ENCODE measurements around the gene CHDH. TPM values are rescaled to one million over a fixed set of nuclear protein-coding genes. Genes with fewer than 3 reads are reported as not detected.

Gene CHDH
- polyA plus RNA-seq, 3 donors: 0.22 to 5.4 (median 0.92) TPM

DNA sequence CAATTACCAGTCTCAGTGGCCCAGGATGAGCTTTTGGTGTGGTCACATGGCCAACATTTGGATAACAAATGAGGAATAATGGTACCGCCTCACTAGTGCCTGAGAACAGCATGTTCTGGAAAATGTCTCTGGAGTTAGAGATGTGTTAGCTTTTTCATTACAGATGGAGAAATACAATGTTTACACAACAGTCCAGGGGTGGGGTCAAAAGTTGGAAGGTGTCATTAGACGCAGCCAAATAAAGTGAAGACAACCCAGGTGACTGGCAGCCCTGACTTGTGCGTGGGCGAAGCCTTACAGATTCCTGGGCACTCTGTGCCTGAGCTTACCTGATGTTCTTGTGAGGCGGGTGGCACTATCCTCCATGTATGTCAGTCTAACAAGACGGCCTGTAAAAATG is 13.0 kb upstream of the CHDH start:
- no peak overlapping the region for H3K27ac ChIP-seq (ENCODE audit: low read depth, low read length)
- 94 to 95% (median 94%) methylated on average over 6 of the region's 6 CpGs for WGBS, 3 donors

DNA sequence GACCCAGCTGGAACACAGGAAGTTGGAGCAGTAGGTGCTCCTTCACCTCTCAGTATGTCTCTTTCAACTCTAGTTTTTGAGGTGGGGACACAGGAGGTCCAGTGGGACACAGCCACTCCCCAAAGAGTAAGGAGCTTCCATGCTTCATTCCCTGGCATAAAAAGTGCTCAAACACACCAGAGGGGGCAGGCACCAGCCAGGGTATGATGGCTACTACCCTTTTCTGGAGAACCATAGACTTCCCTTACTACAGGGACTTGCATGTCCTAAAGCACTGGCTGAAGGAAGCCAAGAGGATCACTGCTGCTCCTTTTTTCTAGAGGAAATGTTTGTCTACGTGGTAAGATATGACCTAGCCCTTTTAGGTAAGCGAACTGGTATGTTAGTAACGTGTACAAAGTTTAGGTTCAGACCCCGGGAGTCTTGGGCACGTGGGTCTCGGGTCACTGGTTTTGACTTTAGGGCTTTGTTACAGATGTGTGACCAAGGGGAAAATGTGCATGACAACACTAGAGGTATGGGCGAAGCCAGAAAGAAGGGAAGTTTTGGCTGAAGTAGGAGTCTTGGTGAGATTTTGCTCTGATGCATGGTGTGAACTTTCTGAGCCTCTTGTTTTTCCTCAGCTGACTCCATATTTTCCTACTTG is 12.0 kb upstream of the CHDH start:
- 74 to 91% (median 87%) methylated on average over 7 of the region's 7 CpGs for WGBS, 3 donors
- no peak overlapping the region for H3K27ac ChIP-seq (ENCODE audit: low read depth, low read length)

DNA sequence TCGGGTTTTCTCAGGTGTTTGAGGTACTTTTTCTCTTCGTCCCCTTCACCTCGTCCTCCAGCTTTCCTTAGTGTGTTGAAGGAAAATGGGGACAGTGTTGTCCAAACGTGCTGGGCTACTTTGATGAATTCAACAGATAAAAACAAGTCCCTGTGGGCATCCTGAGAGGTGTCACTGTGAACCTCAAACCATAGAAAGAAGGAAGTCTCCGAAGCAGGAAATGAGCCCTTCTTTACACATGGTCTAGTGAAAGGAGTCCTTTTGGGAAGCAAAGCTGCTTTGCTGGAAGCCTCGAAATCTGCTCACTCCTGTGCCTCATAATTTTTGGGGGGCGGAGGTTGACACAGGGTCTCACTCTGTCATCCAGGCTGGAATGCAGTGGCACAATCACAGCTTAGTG is 10.7 kb upstream of the CHDH start:
- WGBS, 3 donors: 62 to 69% (median 66%) methylated on average over 7 of the region's 7 CpGs
- H3K27ac ChIP-seq (ENCODE audit: low read depth, low read length): no peak overlapping the region

DNA sequence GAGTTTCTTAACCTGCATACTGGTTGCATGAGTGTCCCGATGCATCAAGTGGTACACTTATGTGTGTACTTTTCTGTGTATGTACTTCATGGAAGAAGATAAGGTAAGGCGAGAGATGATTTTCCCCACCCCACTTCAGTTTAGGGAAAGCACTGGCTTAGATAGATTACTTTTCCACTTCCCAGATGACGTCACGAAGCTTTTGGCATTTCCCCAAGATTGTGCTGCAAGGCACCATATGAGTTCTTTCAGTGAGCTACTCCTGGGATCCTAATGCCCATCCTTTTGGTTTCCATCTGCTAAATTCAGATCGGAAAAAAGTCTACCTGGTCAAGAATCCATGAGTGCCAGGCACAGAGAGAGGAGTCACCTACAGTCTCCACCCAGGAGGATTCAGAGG is 4.7 kb upstream of the CHDH start:
- H3K27ac ChIP-seq (ENCODE audit: low read depth, low read length): no peak overlapping the region
- 42 to 50% (median 43%) methylated on average over 5 of the region's 5 CpGs for WGBS, 3 donors

DNA sequence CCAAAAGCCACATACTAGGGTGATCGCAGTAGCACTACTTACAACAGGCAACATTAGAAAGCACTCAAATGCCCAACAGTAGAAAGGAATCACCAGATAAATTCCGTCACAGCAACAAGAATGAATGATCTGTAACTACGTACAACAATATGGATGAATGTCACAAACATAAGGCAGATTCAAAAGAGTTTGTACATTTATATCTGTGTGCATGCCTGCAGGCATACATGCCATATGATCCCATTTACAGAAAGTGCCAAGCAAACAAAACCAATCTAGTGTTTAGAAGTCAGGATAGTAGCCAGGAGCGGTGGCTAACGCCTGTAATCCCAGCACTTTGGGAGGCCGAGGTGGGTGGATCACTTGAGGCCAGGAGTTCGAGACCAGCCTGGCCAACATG is 3.7 kb upstream of the CHDH start:
- 95 to 98% (median 97%) methylated on average over 7 of the region's 7 CpGs for WGBS, 3 donors

DNA sequence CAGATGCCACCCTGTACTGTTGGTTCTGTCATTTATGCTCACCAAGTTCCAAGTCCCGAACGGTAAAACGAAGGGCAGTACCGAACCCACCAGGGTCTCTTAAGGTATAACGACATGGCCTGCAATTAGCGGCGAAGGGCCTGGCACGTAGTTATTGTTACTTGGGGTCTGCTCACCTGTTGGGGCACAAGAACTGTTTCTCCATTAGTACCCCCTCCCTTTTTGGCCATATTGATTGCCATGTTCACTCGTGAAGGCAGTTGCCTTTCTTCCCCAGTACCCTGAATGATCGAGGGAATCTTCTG is 584 bp upstream of the CHDH start:
- H3K27ac ChIP-seq (ENCODE audit: low read depth, low read length): no peak overlapping the region
- WGBS, 3 donors: 53 to 65% (median 58%) methylated on average over 10 of the region's 10 CpGs

More for the DNA sequence above, 3.7 kb upstream of the CHDH start:
- no peak overlapping the region for H3K27ac ChIP-seq (ENCODE audit: low read depth, low read length)

DNA sequence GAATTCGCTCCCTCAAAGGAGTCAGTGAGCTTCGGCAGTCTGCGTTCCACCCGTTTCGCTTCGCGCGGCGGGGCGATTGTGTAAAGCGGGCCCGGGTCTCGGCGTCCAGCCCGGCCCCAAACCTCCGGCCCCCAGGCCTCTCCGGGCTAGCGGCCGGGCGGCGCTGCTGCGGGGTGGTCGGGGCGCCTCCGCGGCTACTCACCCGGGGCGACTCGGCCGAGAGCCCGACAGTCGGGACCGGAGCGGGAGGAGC is 412 bp downstream of the CHDH start:
- WGBS, 3 donors: 0 to 1% (median 1%) methylated on average over 32 to 34 of the region's 34 CpGs
- H3K27ac ChIP-seq (ENCODE audit: low read depth, low read length): no peak overlapping the region

DNA sequence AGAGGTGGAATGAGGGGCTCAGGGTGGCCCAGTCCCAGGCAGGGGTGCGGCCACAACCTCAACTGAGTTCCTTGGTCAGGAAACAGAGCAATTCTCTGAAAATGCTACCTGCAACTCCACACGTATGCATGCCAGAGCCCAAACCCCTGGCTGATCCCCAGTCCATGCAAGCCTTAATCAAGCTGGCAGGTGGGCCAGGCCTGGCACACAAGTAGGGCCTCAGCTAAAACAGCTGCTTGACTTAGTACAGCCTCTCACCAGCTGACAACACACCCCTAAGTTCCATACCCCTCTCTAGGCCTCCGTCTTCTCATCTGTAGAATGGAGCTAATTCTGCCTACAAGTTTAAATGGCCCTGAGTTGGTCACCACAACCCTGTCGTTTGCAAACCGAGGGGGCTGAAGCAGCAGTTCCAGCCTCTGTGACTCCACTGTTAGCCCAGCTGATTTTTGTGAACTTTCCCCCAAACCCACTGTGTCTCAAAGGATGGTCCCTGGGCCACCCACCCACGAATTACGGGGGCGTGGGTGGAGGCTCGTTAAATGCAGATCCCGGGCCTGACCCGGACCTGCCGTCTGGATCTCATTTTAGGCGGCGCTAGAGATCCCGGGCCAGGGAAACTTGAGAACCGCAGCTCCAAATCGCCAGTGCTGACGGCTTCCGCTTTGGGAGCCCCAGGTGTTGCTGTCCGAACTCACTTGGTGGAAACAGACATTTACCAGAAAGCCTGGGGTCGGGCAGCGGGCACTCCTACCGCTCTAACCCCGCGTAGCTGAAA is 927 bp downstream of the CHDH start:
- WGBS, 3 donors: 8 to 18% (median 17%) methylated on average over 25 of the region's 25 CpGs
- no peak overlapping the region for H3K27ac ChIP-seq (ENCODE audit: low read depth, low read length)

DNA sequence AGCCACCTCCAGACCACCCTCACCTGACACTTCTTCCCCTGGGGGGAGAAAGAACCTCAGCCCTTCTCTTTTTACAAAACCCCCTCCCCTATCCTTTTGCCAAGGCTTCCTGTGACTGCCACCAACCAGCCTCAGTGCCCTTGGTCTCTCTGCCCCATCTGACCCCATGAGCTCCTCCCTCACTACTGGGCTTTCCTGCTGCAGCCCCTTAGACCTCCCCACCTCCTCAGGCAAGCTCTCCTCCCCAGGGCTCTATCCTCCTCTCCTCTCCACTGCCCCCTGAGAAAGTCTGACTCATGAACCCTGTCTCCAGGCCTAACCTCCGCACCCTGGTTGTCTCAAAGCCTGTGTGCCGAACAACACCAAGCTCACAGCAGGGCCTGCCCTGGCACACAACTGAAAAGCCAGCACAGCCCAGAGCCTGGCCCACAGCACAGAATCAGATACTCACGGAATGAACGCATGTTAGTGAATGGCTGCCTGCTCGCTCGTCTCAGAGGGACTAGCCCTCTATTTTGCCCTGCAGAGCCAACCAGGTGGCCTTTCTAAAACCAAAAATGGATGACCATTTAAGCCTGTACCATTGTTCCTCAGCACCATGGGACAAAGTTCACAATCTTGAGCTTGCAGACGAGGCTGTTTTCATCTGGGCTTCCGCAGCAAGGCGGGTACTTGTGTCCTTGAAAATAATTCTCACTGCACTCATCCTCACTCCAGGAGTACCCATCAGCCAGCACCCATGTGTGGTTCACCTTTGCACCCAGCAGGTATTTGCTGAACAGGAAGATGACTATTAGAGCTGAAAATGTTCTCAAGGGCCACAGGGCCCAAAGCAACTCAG is 1.7 kb downstream of the CHDH start:
- no peak overlapping the region for H3K27ac ChIP-seq (ENCODE audit: low read depth, low read length)
- 36 to 94% (median 81%) methylated on average over 9 of the region's 9 CpGs for WGBS, 3 donors

DNA sequence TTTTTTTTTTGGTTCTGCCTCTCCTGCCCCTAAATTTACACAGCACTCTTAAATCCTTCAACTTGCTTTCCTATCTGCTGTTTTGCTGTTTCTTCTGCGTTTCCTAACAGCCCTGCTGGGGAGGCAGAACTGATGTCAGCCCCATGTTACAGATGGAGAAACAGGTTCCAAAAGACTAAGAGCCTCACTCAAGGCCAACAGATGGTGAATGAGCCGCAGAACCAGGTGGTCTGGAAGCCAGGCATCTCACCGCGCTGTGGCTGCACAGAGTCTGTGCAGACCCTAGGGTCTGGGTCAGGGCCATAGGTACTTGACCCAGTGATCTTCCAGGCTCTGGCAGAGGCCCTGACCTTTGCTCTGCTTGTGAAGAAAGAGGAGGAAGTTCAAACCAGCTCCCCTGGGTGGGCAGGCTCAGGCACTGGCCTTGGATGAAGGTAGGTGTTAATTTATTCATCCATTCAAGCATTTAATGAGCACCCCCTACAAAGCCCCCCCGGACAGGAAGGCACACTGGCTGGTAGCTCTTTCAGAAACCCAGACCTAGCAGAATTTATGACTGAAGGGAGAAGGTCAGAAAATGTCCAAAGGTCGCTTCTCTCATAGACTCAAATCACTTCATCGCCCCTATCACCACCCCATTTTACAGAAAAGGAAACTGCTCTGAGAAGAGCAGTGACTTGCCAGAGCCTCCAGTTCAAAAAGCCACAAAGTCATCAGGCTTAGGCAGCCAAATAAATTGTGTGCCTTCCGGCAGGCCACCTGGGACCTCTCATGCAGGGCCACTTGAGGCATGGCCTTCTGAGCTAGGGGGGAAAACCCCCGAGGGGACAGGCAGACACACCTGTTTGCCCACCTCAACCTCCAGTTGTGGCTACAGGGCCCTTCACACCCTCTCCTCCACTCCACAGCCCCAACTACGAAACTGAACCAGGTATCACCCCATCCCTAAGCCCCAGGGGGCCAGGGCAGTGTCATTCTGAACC is 2.7 kb downstream of the CHDH start:
- 43 to 85% (median 82%) methylated on average over 10 of the region's 10 CpGs for WGBS, 3 donors
- H3K27ac ChIP-seq (ENCODE audit: low read depth, low read length): no peak overlapping the region

DNA sequence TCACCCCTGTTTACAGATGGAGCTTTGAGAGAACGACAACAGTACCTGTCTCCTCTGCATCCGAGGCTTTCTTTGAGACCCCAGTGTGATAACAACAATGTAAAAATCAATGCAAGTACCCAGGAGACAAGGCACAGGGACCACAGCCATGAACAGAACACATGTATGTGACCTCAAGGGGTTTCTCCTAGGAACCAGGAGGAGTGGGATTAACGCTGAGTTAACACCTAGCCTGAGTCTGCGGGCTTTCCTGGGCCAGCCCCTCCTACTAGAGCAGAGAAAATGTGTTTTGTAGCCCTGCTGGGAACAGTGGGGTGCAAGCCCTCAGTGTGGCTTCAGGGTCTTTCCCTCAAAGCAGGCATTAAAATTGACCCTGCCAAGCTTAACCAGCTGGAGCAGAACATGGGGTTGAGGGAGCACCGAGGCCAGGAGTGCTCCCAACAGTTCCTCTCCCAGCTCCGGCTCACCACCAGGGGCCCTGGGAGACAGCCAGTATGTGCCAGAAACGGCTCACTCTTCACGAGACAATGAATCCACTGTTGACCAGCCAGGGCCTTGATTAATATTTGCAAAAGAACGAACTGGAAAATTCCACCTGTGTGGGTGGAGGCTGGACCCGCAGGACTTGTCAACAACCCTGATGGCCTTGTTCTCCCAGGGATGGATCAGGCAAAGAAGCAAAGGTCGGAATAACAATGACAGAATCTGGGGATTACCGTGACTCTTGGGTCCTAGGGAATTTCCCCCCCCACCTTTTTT is 3.6 kb downstream of the CHDH start:
- WGBS, 3 donors: 23 to 67% (median 53%) methylated on average over 12 of the region's 12 CpGs

DNA sequence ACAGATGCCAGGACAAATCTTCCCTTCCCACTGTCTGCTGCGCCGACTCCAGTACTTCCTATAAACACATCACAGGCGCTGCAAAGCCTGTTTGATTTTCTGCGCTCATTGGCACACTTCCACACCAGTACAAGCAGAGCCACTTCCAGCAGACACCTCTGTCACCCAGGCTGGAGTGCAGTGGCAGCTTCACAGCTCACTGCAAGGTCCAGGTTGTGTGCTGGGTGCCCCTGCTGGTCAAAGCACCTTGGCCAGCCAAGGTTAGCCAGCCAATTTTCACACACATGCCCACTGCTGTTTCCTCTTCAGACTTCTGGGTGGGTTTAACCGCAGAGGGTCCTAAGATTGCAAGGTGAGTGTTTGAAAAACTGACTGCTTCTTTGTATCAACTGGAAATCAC is 4.9 kb downstream of the CHDH start:
- 30 to 88% (median 81%) methylated on average over 5 of the region's 5 CpGs for WGBS, 3 donors
- no peak overlapping the region for H3K27ac ChIP-seq (ENCODE audit: low read depth, low read length)

More for the DNA sequence above, 3.6 kb downstream of the CHDH start:
- no peak overlapping the region for H3K27ac ChIP-seq (ENCODE audit: low read depth, low read length)

DNA sequence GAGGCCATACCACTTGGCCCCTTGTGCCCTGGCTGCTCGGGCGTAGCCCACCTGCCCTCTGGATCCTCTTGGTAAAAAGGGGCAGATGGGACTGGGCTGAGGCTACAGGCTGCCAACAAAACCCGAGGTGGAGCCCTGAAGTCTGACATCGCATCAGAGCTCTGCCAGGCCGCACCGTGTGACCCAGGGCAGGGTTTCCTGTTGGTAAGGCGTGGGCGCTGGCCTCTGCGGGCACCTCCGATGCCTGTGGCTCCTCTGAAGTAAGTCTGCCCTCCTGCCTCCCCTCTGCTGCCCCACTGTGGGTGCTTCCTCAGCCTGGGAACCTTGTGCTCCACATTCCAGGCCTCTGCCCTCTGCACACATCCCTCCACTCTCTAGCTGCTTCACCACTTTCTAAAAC is 8.9 kb downstream of the CHDH start:
- H3K27ac ChIP-seq (ENCODE audit: low read depth, low read length): no peak overlapping the region
- WGBS, 3 donors: 68 to 84% (median 75%) methylated on average over 10 of the region's 10 CpGs

DNA sequence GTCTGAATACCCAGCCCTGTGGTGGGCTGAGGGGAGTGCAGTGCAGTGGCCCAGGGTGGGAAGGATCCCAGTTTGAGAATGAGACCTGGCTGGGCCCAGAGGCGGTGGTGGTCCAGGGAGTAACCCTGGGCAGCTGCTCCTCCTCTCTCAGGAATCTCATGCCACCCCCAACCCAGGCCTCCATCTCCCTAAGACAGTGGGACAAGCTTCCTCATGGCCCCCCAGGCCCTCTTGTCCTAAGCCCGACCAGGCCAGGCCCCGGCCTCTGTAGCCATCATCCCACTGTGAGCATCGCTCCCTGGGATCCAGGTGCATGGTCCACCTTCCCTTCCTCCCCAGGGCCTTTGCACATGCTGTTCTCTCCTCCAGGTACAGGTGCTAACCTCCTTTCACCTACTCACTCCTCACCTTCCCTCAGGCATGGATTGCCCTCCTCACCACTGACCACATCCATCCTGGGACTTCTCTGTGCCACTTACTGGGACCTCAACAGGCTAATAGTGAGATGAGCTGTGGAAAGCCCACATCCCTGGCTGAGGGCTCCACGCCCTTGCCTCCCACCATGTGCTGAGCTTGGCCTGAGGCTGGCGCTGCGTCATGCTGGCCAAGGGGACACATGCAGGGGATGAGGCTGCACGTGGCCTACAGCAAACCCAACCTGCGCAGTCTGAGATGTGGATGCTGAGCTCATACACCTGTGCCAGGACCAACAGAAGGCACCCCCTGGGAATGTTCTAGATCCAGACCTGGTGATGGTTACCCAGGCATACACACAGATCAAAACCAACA is 9.9 kb downstream of the CHDH start:
- no peak overlapping the region for H3K27ac ChIP-seq (ENCODE audit: low read depth, low read length)
- WGBS, 3 donors: 94 to 100% (median 95%) methylated on average over 8 to 9 of the region's 9 CpGs

DNA sequence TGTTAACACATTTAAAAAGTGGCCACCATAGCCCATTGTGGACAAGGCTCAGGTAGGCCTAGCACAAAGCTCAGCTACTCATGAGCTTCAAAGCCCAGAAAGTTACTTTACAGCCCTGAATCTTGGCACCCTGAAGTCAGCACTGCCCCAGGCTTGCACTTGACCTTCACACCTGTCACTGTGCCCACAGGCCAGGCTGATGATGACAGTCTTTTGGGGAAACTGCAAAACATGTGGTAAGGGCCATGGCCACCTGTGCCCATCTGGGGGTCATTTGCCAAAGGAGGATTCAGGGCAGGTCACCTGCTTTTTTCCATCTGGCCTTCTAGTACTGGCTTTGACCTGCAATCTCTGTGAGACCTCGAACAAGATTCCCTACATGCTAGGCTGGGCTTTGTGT is 11.0 kb downstream of the CHDH start:
- H3K27ac ChIP-seq (ENCODE audit: low read depth, low read length): no peak overlapping the region
- 46 to 89% (median 88%) methylated on average over 1 of the region's 1 CpG for WGBS, 3 donors

DNA sequence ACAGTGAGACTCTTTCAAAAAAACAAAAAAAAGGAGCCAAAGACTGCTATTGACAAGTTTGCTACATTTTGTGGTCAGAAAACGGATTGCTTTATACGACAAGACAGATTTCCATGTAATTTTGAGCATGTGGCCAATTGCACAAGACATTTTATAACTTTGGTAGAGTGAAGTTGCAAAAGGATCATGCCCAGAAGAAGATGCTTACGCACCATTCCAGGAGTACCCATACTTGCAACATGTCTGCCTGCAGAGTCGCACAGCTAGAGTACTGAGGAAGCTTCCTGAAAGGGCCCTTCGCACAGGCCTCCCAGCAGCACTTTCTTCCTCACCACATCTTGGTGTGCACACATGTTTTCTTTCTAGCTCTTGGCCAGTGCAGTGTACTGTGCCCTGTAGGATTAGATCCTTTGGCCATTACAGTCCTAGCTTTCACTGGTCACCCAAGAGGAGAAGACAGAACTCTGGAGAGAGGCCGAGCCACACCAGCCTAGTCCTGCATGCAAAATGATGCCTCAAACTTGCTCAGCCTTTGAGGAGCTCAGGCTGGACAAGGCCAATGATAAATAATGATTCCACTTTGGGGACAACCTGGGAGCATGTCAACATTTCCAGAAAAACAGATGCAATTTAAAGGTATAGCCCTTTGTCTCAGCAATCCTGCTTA is 11.7 kb downstream of the CHDH start:
- WGBS, 3 donors: 67 to 89% (median 73%) methylated on average over 6 of the region's 6 CpGs
- H3K27ac ChIP-seq (ENCODE audit: low read depth, low read length): no peak overlapping the region

DNA sequence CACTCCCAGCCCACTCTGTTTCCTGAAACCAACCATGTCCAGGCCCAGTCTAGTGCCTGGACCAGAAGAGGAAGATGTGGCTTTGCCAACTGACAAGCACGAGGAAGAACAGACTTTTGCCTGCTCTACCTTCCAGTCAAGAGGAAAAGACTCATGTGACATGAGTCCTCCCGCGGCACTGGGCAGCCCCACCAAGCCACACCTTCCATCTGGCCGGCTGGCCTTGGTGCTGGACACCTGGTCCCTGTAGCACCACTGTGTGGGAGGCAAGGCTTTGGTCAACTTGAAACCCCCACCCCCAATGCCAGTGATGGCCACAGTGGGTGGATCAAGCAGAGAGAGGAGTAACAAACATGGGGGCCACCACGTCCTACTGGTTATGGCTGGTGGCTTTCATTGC is 12.5 kb downstream of the CHDH start:
- no peak overlapping the region for H3K27ac ChIP-seq (ENCODE audit: low read depth, low read length)
- 61 to 81% (median 77%) methylated on average over 5 of the region's 5 CpGs for WGBS, 3 donors

All from adipose tissue (tissue), 3 donors.